Measurements from ENCODE around the gene AUTS2. TPM values are rescaled to one million over a fixed set of nuclear protein-coding genes. Genes with fewer than 3 reads are reported as not detected.

AUTS2 gene
- total RNA-seq, 1 donor from 2014 or later, result 7.7 TPM

DNA sequence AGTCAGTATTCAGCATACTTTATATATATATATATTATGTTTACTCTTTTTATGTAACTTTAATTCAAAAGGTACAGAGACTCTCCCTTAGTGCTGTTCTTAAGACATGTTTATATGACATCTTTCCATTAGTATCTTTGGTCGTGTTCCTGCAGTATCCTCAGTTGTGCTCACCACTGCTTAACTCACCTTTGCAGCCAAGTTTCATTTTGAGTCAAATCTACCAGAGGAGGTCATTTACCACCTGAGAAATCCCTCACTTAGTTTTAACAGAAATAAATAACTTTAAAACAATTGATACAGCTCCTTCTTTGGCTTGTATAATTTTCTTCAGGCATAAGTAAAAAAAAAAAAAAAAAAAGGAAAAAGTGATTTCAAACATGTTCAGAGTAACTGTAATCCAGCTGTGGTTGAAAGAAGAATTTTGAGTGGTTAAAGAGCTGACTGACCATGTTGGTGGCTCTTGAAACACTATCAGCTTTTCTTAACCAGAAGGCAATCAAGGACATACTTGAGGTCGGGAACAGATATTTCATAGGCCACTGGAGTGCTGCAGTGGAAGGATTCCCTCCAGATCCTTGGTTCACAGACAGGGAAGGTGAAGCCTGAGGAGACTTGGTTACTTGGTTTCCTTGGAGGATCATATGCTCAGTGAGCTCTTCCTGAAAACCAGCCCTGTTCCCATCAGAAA lies 116.8 kb downstream of the AUTS2 start:
- intact Hi-C loops (cut with micrococcal nuclease), result no loop called here

DNA sequence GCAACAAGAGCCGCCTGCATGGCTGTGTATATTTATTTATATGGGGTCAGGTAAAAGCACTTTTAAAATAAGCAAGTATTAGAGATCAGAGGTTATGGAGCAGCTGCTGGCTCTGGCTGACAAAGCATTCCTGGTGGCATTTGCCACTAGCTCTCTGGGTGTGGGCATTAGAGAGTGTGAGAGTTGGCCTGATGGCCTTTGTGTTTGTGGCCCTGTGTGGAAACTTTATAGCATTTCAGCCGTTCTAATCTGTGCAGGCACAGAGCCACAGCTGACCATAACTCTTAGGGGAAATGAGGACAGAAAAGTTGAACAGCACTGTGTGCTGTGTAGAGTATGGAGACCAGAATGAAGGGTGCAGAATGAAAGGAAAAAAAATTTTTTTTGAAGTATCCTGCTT lies 118.9 kb downstream of the AUTS2 start:
- intact Hi-C loops (cut with micrococcal nuclease), result no loop called here

DNA sequence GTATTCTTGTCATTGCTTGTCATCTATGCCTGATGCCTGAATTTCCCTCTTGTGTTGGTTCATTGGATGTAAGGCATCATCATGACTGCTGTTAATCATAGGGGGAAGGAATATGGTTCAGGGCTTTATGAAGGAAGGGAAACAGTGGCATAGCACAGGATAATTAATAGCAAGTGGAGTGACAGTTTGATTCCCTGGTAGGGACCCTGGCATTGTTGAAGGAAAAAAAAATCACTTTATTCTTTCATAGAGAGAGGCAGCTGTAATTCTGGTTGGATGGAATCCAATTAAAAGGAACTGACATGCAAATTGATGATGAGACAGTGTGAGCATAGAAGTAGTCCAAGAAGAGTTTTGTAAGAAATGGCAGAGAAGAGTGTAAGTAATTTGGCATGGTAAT lies 121.4 kb downstream of the AUTS2 start:
- intact Hi-C loops (cut with micrococcal nuclease), result no loop called here

GRCh38 chr7:69722843-69723242 lies 124.6 kb downstream of the AUTS2 start:
- intact Hi-C loops (cut with micrococcal nuclease), result no loop called here

- intact Hi-C loops (cut with micrococcal nuclease), result no loop called here
These were observed 125.4 kb downstream of the AUTS2 start for GRCh38 chr7:69723663-69724062.

GRCh38 chr7:69728304-69728703 lies 130.0 kb downstream of the AUTS2 start:
- intact Hi-C loops (cut with micrococcal nuclease), result no loop called here

DNA sequence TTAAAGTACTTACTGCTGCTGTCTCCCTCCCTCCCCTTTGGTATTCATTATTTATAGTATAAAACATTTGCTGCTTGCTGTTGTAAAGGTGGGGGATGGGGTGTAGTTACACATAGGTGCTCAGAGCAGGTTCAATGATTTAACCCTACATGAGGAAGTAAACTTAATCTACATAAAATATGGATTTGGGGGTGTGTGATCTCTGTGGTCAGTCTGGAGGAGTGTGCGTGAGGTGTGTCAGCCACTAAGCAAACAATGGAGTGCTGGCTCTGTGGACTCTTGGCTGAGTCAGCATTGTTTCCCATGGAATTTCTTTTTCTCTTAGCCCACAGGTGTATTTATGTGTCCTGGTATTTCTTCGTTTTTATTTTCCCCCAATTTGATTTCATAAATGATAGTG lies 133.9 kb downstream of the AUTS2 start:
- intact Hi-C loops (cut with micrococcal nuclease), result no loop called here

DNA sequence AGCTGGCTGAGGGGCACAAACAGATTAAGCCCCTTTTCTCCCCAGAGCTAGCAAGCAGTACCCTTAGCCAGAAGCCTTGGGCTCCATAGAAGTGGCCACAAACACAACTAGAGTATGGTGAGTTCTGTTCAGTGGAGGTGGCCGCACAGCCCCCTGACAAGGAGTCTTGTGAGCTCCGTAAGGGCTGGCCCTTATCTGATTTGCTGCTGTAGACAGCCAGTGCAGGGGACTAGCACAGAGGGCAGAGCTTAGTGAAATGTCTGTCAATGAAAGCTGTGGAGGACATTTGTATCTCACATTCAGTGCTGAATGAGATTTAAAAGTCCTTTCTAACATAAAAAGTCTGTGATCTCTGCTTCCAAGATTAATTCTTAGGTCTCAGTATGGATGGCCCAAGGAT lies 137.3 kb downstream of the AUTS2 start:
- intact Hi-C loops (cut with micrococcal nuclease), result no loop called here

DNA sequence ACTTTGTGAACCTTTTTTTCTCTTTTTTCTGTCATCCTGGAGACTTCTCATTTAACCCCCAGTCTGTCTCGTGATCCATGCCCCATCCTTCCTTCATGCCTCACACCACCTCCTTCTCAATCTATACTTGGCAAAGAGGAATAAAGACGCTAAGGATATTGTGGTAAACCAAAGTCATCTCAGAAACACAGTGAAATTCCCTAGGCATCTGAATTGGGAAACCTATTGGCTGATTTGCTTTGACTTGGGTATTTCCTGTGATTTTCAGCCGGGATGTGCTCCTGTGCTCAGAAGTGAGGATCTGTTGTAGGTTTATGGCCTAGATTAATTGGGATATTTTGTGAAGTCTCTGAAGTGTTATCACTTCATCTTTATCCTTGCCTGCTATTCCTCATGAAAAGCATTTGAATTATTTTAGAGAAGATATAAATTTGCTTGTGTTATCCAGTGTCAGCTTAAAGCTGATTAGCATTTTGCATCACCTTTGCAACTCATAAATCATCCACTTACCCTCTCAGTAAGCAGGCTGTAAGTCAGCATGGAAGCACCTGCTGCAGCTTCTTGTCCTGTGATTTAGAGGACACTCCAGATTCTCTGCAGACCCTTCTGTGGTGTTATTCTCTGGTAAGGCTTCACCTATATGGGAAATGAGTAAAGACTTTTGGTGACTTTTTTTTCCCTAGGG lies 138.0 kb downstream of the AUTS2 start:
- intact Hi-C loops (cut with micrococcal nuclease), result no loop called here

DNA sequence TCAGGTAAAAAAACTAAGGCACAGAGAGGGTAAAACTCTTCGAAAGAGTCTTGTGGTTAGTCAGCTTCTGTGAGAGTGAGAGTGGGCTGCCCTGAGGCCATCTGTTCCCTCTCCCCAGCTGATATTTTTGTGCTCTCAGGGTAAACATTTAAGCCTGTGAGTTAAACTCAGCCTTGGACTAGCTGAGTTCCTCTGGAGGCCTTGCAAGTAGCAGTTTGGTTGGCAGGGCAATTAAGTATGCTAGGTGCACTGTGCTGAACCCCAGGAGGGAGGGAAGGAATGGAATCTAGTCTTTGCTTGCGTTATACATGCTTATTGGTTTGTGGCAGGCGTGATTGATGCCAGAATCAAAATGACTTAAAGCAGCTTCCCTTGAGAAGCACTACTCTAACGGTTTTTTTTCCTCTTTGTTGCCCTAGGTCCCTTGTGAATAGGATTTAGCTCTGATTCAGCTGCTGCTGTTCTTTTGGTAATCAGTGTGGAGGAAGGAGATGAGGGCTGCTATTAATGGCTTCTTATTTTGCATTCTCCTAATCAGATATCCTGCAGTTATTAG lies 140.2 kb downstream of the AUTS2 start:
- intact Hi-C loops (cut with micrococcal nuclease), result no loop called here

GRCh38 chr7:69739190-69739589 lies 140.9 kb downstream of the AUTS2 start:
- intact Hi-C loops (cut with micrococcal nuclease), result no loop called here

- intact Hi-C loops (cut with micrococcal nuclease), result no loop called here
These were observed 141.7 kb downstream of the AUTS2 start for GRCh38 chr7:69739931-69740431.

DNA sequence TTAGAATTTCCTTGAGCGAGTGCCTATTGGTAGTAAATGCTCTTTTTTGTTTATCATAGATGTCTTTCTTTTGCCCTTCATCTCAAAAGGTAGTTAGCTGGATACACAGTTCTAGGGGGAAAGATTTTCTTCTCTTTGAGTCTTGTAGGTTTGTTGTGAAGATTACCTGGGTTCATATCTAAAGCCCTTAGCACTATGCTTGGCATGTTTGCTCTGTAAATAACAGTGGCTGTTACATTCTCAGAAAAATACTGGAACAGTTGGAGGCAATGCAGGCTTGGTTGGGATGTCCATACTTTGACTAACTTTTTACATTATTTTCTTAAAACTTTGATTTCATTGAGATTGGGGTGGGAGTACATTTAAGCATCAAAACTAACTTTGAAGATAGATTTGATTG lies 144.0 kb downstream of the AUTS2 start:
- intact Hi-C loops (cut with micrococcal nuclease), result no loop called here

GRCh38 chr7:69743436-69743835 lies 145.2 kb downstream of the AUTS2 start:
- intact Hi-C loops (cut with micrococcal nuclease), result no loop called here

DNA sequence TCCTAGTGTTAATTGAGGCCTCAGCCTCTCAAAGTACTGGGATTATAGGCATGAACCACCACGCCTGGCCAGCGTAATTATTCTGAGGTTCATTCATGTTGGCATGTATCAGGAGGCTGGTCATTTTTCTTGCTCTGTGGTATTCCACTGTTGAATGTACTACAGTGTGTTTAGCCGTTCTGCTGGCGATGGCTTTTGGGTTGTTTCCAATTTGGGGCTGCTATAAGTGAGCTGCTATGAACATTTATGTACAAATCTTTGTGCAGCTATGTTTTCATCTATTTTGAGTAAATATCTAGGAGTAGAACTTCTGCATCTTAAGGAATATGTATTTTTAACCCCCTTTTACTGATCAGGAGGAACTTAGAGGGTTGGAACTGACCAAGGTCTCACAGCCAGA lies 145.8 kb downstream of the AUTS2 start:
- intact Hi-C loops (cut with micrococcal nuclease), result no loop called here

DNA sequence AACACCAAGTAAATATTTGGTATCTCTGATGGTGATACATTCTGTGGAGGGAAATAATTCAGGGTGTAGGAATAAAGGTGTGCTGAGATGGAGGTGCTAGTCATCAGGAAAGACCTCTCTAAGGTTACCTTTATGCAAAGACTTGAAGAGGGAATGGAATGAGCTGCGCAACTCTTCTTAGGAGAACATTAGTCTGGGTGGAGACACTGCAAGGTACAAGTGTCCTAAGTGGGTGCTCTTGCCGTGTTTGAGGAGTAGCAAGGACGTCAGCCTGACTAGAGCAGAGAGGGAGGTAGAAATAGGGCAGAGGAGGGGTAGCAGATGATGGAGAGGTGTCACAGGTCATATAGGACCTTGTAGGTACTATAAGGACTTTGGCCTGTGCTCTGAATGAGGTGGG lies 148.1 kb downstream of the AUTS2 start:
- intact Hi-C loops (cut with micrococcal nuclease), result no loop called here

DNA sequence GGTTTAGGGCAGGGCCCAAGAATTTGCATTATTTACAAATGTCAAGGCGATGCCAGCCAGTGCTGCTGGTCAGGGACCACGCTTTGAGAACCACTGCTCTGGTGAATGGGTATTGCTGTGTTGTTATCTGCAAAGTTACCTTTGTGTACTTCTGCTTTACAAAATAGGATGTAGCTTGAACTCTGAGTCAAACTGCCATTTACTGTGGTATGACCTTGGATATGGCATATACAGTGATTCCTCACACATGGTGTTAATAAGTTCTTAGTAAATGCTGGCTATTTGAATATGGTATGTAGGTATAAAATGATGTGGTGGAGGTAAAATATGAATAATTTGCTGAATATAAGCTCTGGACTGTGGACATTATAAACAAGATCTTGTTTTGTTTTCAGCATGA lies 148.9 kb downstream of the AUTS2 start:
- intact Hi-C loops (cut with micrococcal nuclease), result no loop called here

DNA sequence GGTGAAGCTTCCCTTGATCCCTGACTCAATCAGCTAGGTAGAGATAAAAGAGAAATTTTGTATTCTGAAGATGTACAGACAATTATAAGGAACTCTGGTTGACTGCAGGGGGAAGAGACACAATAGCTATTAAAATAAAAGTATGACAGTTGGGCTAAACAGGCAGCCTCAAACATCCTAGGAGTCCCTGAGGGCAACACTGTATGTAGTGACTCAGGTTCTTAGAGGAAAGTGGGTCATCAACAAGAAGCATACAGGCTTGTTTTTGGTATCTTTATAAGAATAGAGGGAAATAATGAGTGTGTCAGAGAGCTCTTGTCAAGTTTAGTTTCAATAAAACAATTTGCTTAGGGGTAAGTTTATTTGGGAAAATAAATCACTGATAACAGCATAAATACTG lies 150.3 kb downstream of the AUTS2 start:
- intact Hi-C loops (cut with micrococcal nuclease), result no loop called here

DNA sequence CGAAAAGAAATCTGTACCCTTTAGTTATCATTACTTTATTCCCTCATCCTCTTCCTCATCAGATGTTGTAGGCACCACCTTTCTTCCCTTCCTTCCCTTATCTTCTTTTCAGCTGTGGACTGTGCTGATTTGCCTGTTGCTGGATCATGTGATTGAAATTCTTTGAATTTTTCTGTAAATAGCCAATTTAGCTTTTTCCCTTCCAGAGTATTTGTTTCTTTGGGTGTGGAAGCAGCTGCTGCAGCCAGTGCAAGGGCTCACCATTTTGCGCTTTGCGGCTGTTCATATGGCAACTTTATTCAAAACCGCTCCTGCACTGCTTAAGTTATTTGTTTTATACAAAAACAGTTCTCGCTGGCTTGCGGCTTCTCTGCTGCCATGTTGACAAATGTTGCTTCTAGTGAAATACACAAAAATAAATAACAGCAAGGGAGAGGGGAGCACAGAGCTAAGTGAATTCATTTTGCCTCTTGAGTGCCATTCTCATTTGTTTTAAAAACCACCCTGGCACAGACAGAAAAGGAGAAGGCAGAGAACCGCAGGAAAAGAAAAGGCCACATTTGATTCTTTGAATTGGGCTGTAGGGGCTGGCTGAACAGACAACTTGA lies 151.2 kb downstream of the AUTS2 start:
- intact Hi-C loops (cut with micrococcal nuclease), result no loop called here

DNA sequence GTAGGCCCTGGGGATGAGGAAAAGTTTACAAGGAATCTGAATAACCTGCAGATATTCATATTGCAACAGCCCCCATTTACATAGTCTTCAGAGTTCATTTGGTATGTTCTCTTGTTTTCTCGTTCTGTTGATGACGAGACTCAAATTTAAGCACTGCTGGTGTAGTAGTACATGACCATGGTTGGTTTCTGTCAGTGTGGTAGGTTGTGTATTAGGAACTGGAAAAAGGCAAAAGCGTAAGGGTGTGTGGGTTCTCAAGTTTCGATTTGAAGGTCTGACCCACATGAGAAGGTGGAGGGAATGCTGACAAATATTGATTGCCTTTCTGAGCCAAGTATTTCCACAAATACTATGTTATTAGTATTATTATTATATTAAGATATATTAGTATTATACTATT lies 151.7 kb downstream of the AUTS2 start:
- intact Hi-C loops (cut with micrococcal nuclease), result no loop called here

GRCh38 chr7:69751026-69751425 lies 152.8 kb downstream of the AUTS2 start:
- intact Hi-C loops (cut with micrococcal nuclease), result no loop called here

GRCh38 chr7:69753981-69754380 lies 155.7 kb downstream of the AUTS2 start:
- intact Hi-C loops (cut with micrococcal nuclease), result no loop called here
